ENCODE measurements around the gene GAB3. TPM values are rescaled to one million over a fixed set of nuclear protein-coding genes. Genes with fewer than 3 reads are reported as not detected.
A peak's percentile ranks its signal among the peaks of the same experiment; 100 is the strongest.

GAB3 gene
- polyA plus RNA-seq, 2 of the 4 experiments (the other 2 are of a cell fraction) = 0.13 to 0.39 TPM

- no peak for TF ChIP-seq JUNB (IDR thresholded peaks at IDR 0.05)
Measured at GRCh38 chrX:154710309-154710708, 40.6 kb downstream of the GAB3 start (continued).

GRCh38 chrX:154698630-154699248 lies 52.1 kb downstream of the GAB3 start:
- FAIRE-seq (no peak), DNase-seq (ENCODE audit: low read depth in 1 of 2, low spot score in 1 of 2) (no peak), ATAC-seq (no peak)
- H3K27ac ChIP-seq = no peak overlapping the region
- WGBS (ENCODE audit: missing lambda C conversion rate) = 48% methylated on average over 6 of the region's 6 CpGs
- no peaks in the 10 kb centered on the region for H3K9me3 ChIP-seq
- no peak overlapping the region for H3K4me3 ChIP-seq
- H3K4me2 ChIP-seq = no peak overlapping the region
- no peak for TF ChIP-seq NR3C1 (IDR thresholded peaks at IDR 0.05)
- no peak for TF ChIP-seq JUN (IDR thresholded peaks at IDR 0.05)
- no peak for TF ChIP-seq RFX5 (IDR thresholded peaks at IDR 0.05)
- TF ChIP-seq TP53 (CRISPR knock-in tag; IDR thresholded peaks at IDR 0.05) = no peak
- no peak for TF ChIP-seq JUNB (IDR thresholded peaks at IDR 0.05)
- no peak for TF ChIP-seq ZC3H11A (IDR thresholded peaks at IDR 0.05)
- no peak for TF ChIP-seq CHD4 (IDR thresholded peaks at IDR 0.05; ENCODE audit: borderline replicate concordance)
- TF ChIP-seq ELK1 (IDR thresholded peaks at IDR 0.05; ENCODE audit: low read depth, low read length) = no peak
- no peak for TF ChIP-seq ATOH8 (CRISPR knock-in tag; IDR thresholded peaks at IDR 0.05; ENCODE audit: low read depth)
- no peak for TF ChIP-seq BCL3 (IDR thresholded peaks at IDR 0.05)
- no peak for TF ChIP-seq CBX8 (IDR thresholded peaks at IDR 0.05)
- TF ChIP-seq BHLHE40 (IDR thresholded peaks at IDR 0.05; ENCODE audit: low read depth, low read length) = no peak
- TF ChIP-seq ZNF302 (CRISPR knock-in tag; IDR thresholded peaks at IDR 0.05) = no peak
- CTCF ChIA-PET = no interaction called here
- POLR2A ChIA-PET = no interaction called here
- H3K4me1 ChIP-seq = peaks cover 3% of the 10 kb centered on the region; the same call in 1 of the 3 replicates

- ChIA-PET CTCF (interaction anchor here (1.7 kb wide), 1 partner anchor 52 kb away, joined by 4 read pairs; no protein-coding TSS in a partner anchor), POLR2A (no interaction called here)
- Histone ChIP-seq H3K4me2 (0 out of 3 replicates have a peak overlapping the region, but pooled peaks have one; percentile 16), H3K27ac (peak overlapping the region in 1 of 2 experiments; percentile 19; a peak in 1 of 6 replicates), H3K4me1 (peaks cover 3% of the 10 kb centered on the region; the same call in 1 of the 3 replicates), H3K4me3 (no peak overlapping the region), H3K9me3 (no peaks in the 10 kb centered on the region; the same call in 2 of the 3 replicates)
- 60% methylated on average over 1 of the region's 1 CpG for WGBS (ENCODE audit: missing lambda C conversion rate)
- TF ChIP-seq BHLHE40 (IDR thresholded peaks at IDR 0.05; ENCODE audit: low read depth, low read length) (no peak), CTCF (IDR thresholded peaks at IDR 0.05) (no peak), MAZ (IDR thresholded peaks at IDR 0.05; ENCODE audit: borderline replicate concordance, low read depth, low read length) (no peak), ATOH8 (CRISPR knock-in tag; IDR thresholded peaks at IDR 0.05; ENCODE audit: low read depth) (no peak), RNF2 (IDR thresholded peaks at IDR 0.05; ENCODE audit: borderline replicate concordance, low read depth) (no peak), HES2 (IDR thresholded peaks at IDR 0.05) (no peak), RCOR1 (IDR thresholded peaks at IDR 0.05; ENCODE audit: low read depth, low read length) (no peak), HMGXB4 (CRISPR knock-in tag; IDR thresholded peaks at IDR 0.05; ENCODE audit: borderline replicate concordance) (no peak), EP300 (IDR thresholded peaks at IDR 0.05) (no peak), NFE2L2 (conservative IDR thresholded peaks at IDR 0.05; ENCODE audit: low read length) (no peak)
- ATAC-seq = no peak
- FAIRE-seq = no peak
- DNase-seq (ENCODE audit: low read depth in 1 of 2, low spot score in 1 of 2) = no peak
Measured at GRCh38 chrX:154696676-154697045, 54.2 kb downstream of the GAB3 start.

All from A549 (cell line).